ENCODE data around the gene PIRT.

PIRT gene

GRCh38 chr17:10787306-10788045, 50.4 kb downstream of the PIRT start:
- no peak for DNase-seq

- DNase-seq: no peak
Observed at GRCh38 chr17:10785295-10785694, 52.6 kb downstream of the PIRT start.

- no peak for DNase-seq
Observed at GRCh38 chr17:10779609-10780008, 58.3 kb downstream of the PIRT start.

GRCh38 chr17:10777890-10778289, 60.0 kb downstream of the PIRT start:
- DNase-seq: no peak

GRCh38 chr17:10777131-10777807, 60.6 kb downstream of the PIRT start:
- DNase-seq: no peak

- no peak for DNase-seq
Observed at GRCh38 chr17:10776381-10776780, 61.5 kb downstream of the PIRT start.

- DNase-seq: no peak
Observed at GRCh38 chr17:10775740-10776356, 62.0 kb downstream of the PIRT start.

GRCh38 chr17:10775058-10775457, 62.8 kb downstream of the PIRT start:
- DNase-seq: no peak

GRCh38 chr17:10773391-10773790, 64.5 kb downstream of the PIRT start:
- no peak for DNase-seq

All from bone marrow (tissue), 2 donors.